HepG2 (cell line): ENCODE measurements around the gene SSBP4. TPM values are rescaled to one million over a fixed set of nuclear protein-coding genes. Genes with fewer than 3 reads are reported as not detected.

Experiments
- AGO1 ChIP-seq: fragments of 200-400 bp; formaldehyde crosslinking; IDR thresholded peaks from 2 replicates; pipeline ENCODE4 v1.6.1; 2017; ENCODE audit warnings: mild to moderate bottlenecking, low read depth, low read length, moderate library complexity; ENCODE audit not compliant: poor library complexity, severe bottlenecking
- ATAD3A ChIP-seq: sonication (generic); formaldehyde crosslinking; IDR thresholded peaks from 2 replicates; pipeline ENCODE4 v1.4.0; 2020; ENCODE audit warnings: missing genetic modification reagents
- FIP1L1 ChIP-seq: fragments of 200-400 bp; formaldehyde crosslinking; IDR thresholded peaks from 2 replicates; pipeline ENCODE4 v1.6.1; 2018; ENCODE audit warnings: low read depth, mild to moderate bottlenecking, low read length, moderate library complexity, borderline replicate concordance; ENCODE audit not compliant: insufficient read depth
- GPN1 ChIP-seq: sonication (generic); formaldehyde crosslinking; IDR thresholded peaks from 2 replicates; pipeline ENCODE4 v1.5.1; 2020; ENCODE audit warnings: missing genetic modification reagents, borderline replicate concordance
- HMGXB3 ChIP-seq: sonication (generic); formaldehyde crosslinking; IDR thresholded peaks from 2 replicates; pipeline ENCODE4 v1.4.0; 2020; ENCODE audit warnings: missing genetic modification reagents, borderline replicate concordance
- IRF2 ChIP-seq: IDR thresholded peaks from 2 replicates; pipeline ENCODE4 v1.6.1; 2018; ENCODE audit warnings: missing genetic modification reagents, missing compliant biosample characterization
- MLX ChIP-seq: IDR thresholded peaks from 2 replicates; pipeline ENCODE4 v1.6.1; 2016
- NCOA5 ChIP-seq: sonication (generic); formaldehyde crosslinking; IDR thresholded peaks from 2 replicates; pipeline ENCODE4 v1.4.0; 2020; ENCODE audit warnings: missing genetic modification reagents
- RERE ChIP-seq: IDR thresholded peaks from 2 replicates; pipeline ENCODE4 v1.6.1; 2016; ENCODE audit warnings: low read depth, missing genetic modification reagents, missing compliant biosample characterization
- SMAD3 ChIP-seq: sonication (generic); formaldehyde crosslinking; IDR thresholded peaks from 2 replicates; pipeline ENCODE4 v1.4.0; 2020; ENCODE audit warnings: missing genetic modification reagents
- TGIF2 ChIP-seq: IDR thresholded peaks from 2 replicates; pipeline ENCODE4 v1.6.1; 2016; ENCODE audit warnings: control low read depth, missing compliant biosample characterization
- UBTF ChIP-seq: sonication (generic); formaldehyde crosslinking; IDR thresholded peaks from 2 replicates; pipeline ENCODE4 v1.4.0; 2020; ENCODE audit warnings: mild to moderate bottlenecking, missing genetic modification reagents
- ZNF543 ChIP-seq: sonication (generic); formaldehyde crosslinking; IDR thresholded peaks from 2 replicates; pipeline ENCODE4 v1.4.0; 2020; ENCODE audit warnings: mild to moderate bottlenecking, missing genetic modification reagents
- ZNF589 ChIP-seq: sonication (generic); formaldehyde crosslinking; conservative IDR thresholded peaks from 2 replicates; pipeline ENCODE4 v1.8.0; 2022; ENCODE audit warnings: mild to moderate bottlenecking, moderate library complexity, missing genetic modification reagents
- ZNF792 ChIP-seq: IDR thresholded peaks from 2 replicates; pipeline ENCODE4 v1.6.1; 2016
- polyA plus RNA-seq, 8 experiments: library from polyadenylated mRNA; depleted of rRNA in 3 of 8; stranded (reverse) in 7 of 8; unstranded in 1 of 8; fragments of >200 nt; fragmentation: Illumina TruSeq in 4 of 8; extraction: Trizol in 4 of 8; gene quantifications; 2 replicates each; pipeline versions ENCODE4 v1.2.1 to v1.2.3, GENCODE V29; 2011 to 2016; ENCODE audit warnings: low read depth in 4 of 8, missing spikeins in 1 of 8, mixed read lengths in 1 of 8; ENCODE audit not compliant: insufficient read depth in 1 of 8
- total RNA-seq, 5 experiments: library from RNA; depleted of rRNA; stranded (reverse); fragments of >200 nt; fragmentation: Illumina TruSeq; extraction: Trizol; gene quantifications; 2 replicates each; pipeline ENCODE4 v1.2.3, GENCODE V29; 2016; ENCODE audit warnings: low read depth in 1 of 5

The SSBP4 gene
- total and polyA plus RNA-seq, 2 of the 13 experiments (the other 11 are each of a cell fraction or from before 2014, with no cell fraction given): 20.8 to 39.5 TPM

GRCh38 chr19:18390065-18390907, 28.9 kb upstream of the SSBP4 start (continued):
- no peak for TF ChIP-seq RERE
- TF ChIP-seq ZNF792 (CRISPR knock-in tag): peak; percentile 64; the same call in 1 of the 2 replicates
- peak; percentile 36; the same call in 1 of the 2 replicates for TF ChIP-seq UBTF
- TF ChIP-seq ZNF589 (CRISPR knock-in tag): 0 out of 2 replicates have a peak, but pooled peaks have one; percentile 30
- peak; percentile 90; the same call in 1 of the 2 replicates for TF ChIP-seq FIP1L1
- TF ChIP-seq MLX: peak; percentile 11; the same call in 1 of the 2 replicates
- no peak for TF ChIP-seq GPN1 (CRISPR knock-in tag)
- TF ChIP-seq SMAD3 (CRISPR knock-in tag): 0 out of 2 replicates have a peak, but pooled peaks have one; percentile 23
- TF ChIP-seq IRF2 (CRISPR knock-in tag): peak; percentile 54
- no peak for TF ChIP-seq ATAD3A (CRISPR knock-in tag)
- peak; percentile 76; the same call in 1 of the 2 replicates for TF ChIP-seq NCOA5
- peak; percentile 99 for TF ChIP-seq AGO1
- TF ChIP-seq TGIF2: peak; percentile 45; the same call in 1 of the 2 replicates
- TF ChIP-seq HMGXB3 (CRISPR knock-in tag): peak; percentile 43; the same call in 1 of the 2 replicates
- no peak for TF ChIP-seq ZNF543 (CRISPR knock-in tag)
